Gastrocnemius medialis (tissue), 4 donors: ENCODE measurements around the gene GAS7.

Experiments
- CTCF ChIP-seq, 5 experiments: fragments of 450-650 bp in 3 of 5; fragments of 200-600 bp in 2 of 5; sonication (generic) in 2 of 5; IDR thresholded peaks in 4 of 5; conservative IDR thresholded peaks in 1 of 5; 1 replicate in 4 of 5; 2 replicates in 1 of 5; pipeline ENCODE4 v1.5.1; 2016 to 2019; ENCODE audit warnings: antibody characterized with exemption in 5 of 5, mild to moderate bottlenecking in 3 of 5, moderate library complexity in 3 of 5
- POLR2A ChIP-seq, 2 donors: fragments of 450-650 bp; IDR thresholded peaks; one replicate each; pipeline ENCODE4 v1.6.1; 2017; ENCODE audit warnings: antibody characterized with exemption in 2 of 2, mild to moderate bottlenecking in 2 of 2, moderate library complexity in 2 of 2

DNA sequence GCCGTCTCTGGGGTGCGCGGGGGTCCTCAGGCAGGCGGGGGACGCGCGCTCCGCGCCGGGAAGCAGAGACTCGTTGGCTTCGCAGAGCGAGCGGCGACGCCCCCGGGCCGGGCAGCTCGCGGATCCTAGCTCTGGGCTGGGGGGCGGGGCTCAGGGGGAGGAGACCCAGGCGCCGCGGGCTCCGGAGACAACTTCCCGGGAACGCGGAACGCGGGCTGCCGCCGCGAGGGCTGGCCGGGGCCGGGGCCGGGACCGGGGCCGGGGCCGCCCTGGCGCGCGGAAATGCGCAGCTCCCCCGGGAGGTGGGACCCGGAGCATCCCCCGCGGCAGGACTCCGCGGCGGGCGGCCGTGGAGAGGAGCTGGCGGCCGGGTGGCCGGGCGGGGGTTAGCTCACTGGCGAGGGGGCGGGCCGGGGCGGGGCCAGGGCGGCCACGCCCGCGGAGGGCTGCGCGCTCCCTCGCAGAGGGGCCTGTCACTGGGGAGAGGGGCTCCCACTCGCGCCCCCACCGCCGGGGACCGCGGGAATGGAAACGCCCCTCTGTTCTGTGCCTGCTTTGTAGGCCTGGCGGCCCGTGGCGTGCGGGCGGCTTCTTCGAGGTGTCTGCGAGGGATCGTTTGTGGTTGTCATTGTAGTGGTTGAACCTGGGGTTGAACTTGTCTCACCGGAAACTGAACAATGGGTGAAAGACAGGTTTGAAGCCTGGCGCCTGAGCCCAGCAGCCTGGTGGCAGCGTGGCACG is at the start of gene GAS7:
- TF ChIP-seq CTCF (IDR thresholded peaks at IDR 0.05 in 4 of 5, conservative IDR thresholded peaks at IDR 0.05 in 1 of 5) (no peak), POLR2A (IDR thresholded peaks at IDR 0.05) (peak; percentile 14 to 24)
